Skeletal muscle tissue (tissue), 4 donors: ENCODE data around the gene CD6. TPM values are rescaled to one million over a fixed set of nuclear protein-coding genes. Genes with fewer than 3 reads are reported as not detected.
"Not testable (repeated sequence)": the region's sequence is repeated elsewhere in the genome, so short reads cannot be mapped to it uniquely, and the experiment has no call there.

Source experiments
- H3K27ac ChIP-seq: one replicate; pipeline ENCODE4 v1.7.0; 2013; ENCODE audit warnings: mild to moderate bottlenecking, low read depth, low read length, inconsistent platforms
- H3K27me3 ChIP-seq, 3 donors: one replicate each; pipeline ENCODE4 v1.7.0; 2013; ENCODE audit warnings: low read length in 3 of 3; ENCODE audit not compliant: control insufficient read depth in 3 of 3, insufficient read depth in 3 of 3
- H3K36me3 ChIP-seq, 3 donors: one replicate each; pipeline ENCODE4 v1.7.0; 2013; ENCODE audit warnings: low read length in 3 of 3; ENCODE audit not compliant: control insufficient read depth in 3 of 3, insufficient read depth in 3 of 3
- H3K4me1 ChIP-seq, 3 donors: one replicate each; pipeline ENCODE4 v1.7.0; 2013; ENCODE audit warnings: low read length in 3 of 3, mild to moderate bottlenecking in 3 of 3; ENCODE audit not compliant: control insufficient read depth in 3 of 3, insufficient read depth in 3 of 3
- H3K4me3 ChIP-seq, 3 donors: one replicate each; pipeline ENCODE4 v1.7.0; 2013; ENCODE audit warnings: low read length in 3 of 3
- H3K9ac ChIP-seq, 3 donors: one replicate each; pipeline ENCODE4 v1.7.0; 2013; ENCODE audit warnings: low read length in 3 of 3, mild to moderate bottlenecking in 3 of 3, moderate library complexity in 2 of 3, low read depth in 1 of 3
- H3K9me3 ChIP-seq, 3 donors: one replicate each; pipeline ENCODE4 v1.7.0; 2013; ENCODE audit warnings: low read length in 3 of 3; ENCODE audit not compliant: control insufficient read depth in 3 of 3
- total RNA-seq: library from RNA; depleted of rRNA; stranded (reverse); fragments of >200 nt; gene quantifications from one replicate; pipeline ENCODE4 v1.2.3, GENCODE V29; 2014
- donor health status: Osteomylitis.

The CD6 gene
- total RNA-seq, 1 donor from 2014 or later = under 0.01 TPM

GRCh38 chr11:60960405-60960804 is 11.1 kb upstream of the CD6 start:
- Histone ChIP-seq H3K9me3 (no peaks in the 10 kb centered on the region), H3K4me1 (peaks cover 0 to 4% (median 0%) of the 10 kb centered on the region in 3 donors), H3K36me3 (no peaks in the 10 kb centered on the region), H3K9ac (no peak overlapping the region), H3K27me3 (no peaks in the 10 kb centered on the region), H3K4me3 (no peak overlapping the region), H3K27ac (no peak overlapping the region)

GRCh38 chr11:60964801-60965200 is 6.7 kb upstream of the CD6 start:
- no peaks in the 10 kb centered on the region for H3K36me3 ChIP-seq
- peaks cover 0 to 3% (median 0%) of the 10 kb centered on the region in 3 donors for H3K27me3 ChIP-seq
- H3K9ac ChIP-seq = no peak overlapping the region
- H3K4me1 ChIP-seq = no peaks in the 10 kb centered on the region
- no peaks in the 10 kb centered on the region for H3K9me3 ChIP-seq
- H3K27ac ChIP-seq = no peak overlapping the region
- H3K4me3 ChIP-seq = no peak overlapping the region

DNA sequence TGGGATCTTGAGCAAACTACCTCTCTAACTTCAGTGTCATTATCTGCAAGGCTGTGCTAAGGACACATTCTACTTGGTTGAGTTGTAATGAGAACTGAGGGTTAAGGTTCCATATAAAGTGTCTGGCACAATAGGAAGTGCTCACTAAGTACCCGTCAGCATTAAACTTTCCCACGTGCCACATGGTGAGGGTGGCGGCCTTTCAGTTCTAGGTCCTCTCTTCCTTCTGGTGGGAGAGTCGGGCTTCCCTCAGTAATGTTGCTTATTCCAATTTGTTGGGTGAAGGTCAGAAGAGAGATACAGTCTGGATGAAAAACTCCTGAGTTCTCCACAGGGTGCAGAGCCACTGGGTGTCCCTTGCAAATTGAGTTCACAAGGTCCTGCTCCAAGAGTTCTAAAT is 4.6 kb upstream of the CD6 start:
- H3K4me3 ChIP-seq = no peak overlapping the region
- no peak overlapping the region for H3K9ac ChIP-seq
- H3K9me3 ChIP-seq = no peaks in the 10 kb centered on the region
- H3K4me1 ChIP-seq = no peaks in the 10 kb centered on the region
- H3K36me3 ChIP-seq = no peaks in the 10 kb centered on the region
- H3K27me3 ChIP-seq = peaks cover 0 to 3% (median 0%) of the 10 kb centered on the region in 3 donors
- H3K27ac ChIP-seq = no peak overlapping the region

- peaks cover 0 to 3% (median 0%) of the 10 kb centered on the region in 3 donors for H3K27me3 ChIP-seq
- no peak overlapping the region for H3K4me3 ChIP-seq
- no peak overlapping the region for H3K27ac ChIP-seq
- no peaks in the 10 kb centered on the region for H3K4me1 ChIP-seq
- no peaks in the 10 kb centered on the region for H3K9me3 ChIP-seq
- H3K36me3 ChIP-seq = no peaks in the 10 kb centered on the region
- no peak overlapping the region for H3K9ac ChIP-seq
Observed at GRCh38 chr11:60968223-60968622, 3.3 kb upstream of the CD6 start.

- peaks cover 0 to 3% (median 0%) of the 10 kb centered on the region in 3 donors for H3K27me3 ChIP-seq
- H3K36me3 ChIP-seq = no peaks in the 10 kb centered on the region
- no peaks in the 10 kb centered on the region for H3K9me3 ChIP-seq
- no peak overlapping the region for H3K4me3 ChIP-seq
- no peak overlapping the region for H3K27ac ChIP-seq
- H3K9ac ChIP-seq = no peak overlapping the region
- H3K4me1 ChIP-seq = no peaks in the 10 kb centered on the region
Observed at GRCh38 chr11:60970369-60970774, 1.1 kb upstream of the CD6 start.

DNA sequence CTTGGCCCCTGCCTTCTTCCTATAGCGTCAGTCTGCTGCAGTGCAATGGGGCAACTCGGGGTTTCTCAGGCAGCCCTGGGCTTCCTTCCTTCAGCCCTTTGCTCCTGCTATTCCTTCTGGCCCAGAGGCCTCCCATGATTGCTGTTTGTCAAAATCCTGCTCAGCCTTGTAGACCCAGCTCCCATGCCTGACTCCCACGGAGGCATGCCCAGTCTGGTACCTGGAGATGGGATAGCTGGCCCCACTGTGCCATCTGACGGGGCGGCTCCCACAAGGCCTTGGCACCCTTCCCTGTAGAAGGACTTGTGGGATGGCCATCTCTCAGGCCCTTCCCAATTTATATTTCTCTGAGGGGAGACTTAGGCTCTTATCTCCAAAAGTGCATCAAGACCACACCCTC is 590 bp upstream of the CD6 start:
- H3K9ac ChIP-seq = no peak overlapping the region
- no peak overlapping the region for H3K4me3 ChIP-seq
- H3K36me3 ChIP-seq = no peaks in the 10 kb centered on the region
- no peak overlapping the region for H3K27ac ChIP-seq
- H3K27me3 ChIP-seq = peaks cover 0 to 3% (median 0%) of the 10 kb centered on the region in 3 donors
- H3K4me1 ChIP-seq = no peaks in the 10 kb centered on the region
- no peaks in the 10 kb centered on the region for H3K9me3 ChIP-seq

- H3K27ac ChIP-seq = no peak overlapping the region
- H3K27me3 ChIP-seq = no peaks in the 10 kb centered on the region
- H3K4me1 ChIP-seq = no peaks in the 10 kb centered on the region
- no peaks in the 10 kb centered on the region for H3K9me3 ChIP-seq
- no peaks in the 10 kb centered on the region for H3K36me3 ChIP-seq
- H3K9ac ChIP-seq = peak overlapping the region in 1 of 3 donors; percentile 25
- H3K4me3 ChIP-seq = no peak overlapping the region
Observed at GRCh38 chr11:60972182-60973030, 926 bp downstream of the CD6 start.

GRCh38 chr11:60973699-60974098 is 2.2 kb downstream of the CD6 start:
- Histone ChIP-seq H3K9ac (no peak overlapping the region), H3K27me3 (no peaks in the 10 kb centered on the region), H3K27ac (no peak overlapping the region), H3K36me3 (no peaks in the 10 kb centered on the region), H3K9me3 (no peaks in the 10 kb centered on the region), H3K4me1 (no peaks in the 10 kb centered on the region), H3K4me3 (no peak overlapping the region)

DNA sequence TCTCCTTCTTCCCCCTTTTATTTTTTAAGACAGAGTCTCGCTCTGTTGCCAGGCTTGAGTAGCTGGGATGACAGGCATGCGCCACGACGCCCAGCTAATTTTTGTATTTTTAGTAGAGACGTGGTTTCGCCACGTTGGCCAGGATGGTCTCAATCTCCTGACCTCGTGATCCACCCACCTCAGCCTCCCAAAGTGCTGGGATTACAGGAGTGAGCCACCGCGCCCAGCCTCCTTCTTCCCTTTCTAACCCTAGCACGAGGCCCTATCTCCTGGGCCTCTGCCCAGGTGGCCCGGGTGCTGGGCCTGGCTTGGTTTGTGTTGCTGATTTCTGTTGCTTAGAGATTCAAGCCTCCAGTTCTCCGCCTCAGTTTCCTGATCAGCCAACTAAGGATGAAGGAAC is 2.8 kb downstream of the CD6 start:
- H3K4me3 ChIP-seq = not testable (repeated sequence)

GRCh38 chr11:60974726-60975125 is 3.2 kb downstream of the CD6 start:
- H3K36me3 ChIP-seq = no peaks in the 10 kb centered on the region
- no peak overlapping the region for H3K27ac ChIP-seq
- no peak overlapping the region for H3K4me3 ChIP-seq
- H3K9me3 ChIP-seq = no peaks in the 10 kb centered on the region
- H3K4me1 ChIP-seq = no peaks in the 10 kb centered on the region
- no peaks in the 10 kb centered on the region for H3K27me3 ChIP-seq
- H3K9ac ChIP-seq = no peak overlapping the region

More for the DNA sequence above, 2.8 kb downstream of the CD6 start:
- H3K36me3 ChIP-seq, H3K27me3 ChIP-seq, H3K9ac ChIP-seq, H3K9me3 ChIP-seq, H3K4me1 ChIP-seq, H3K27ac ChIP-seq: not testable (repeated sequence)
